H1 (cell line): ENCODE data around the gene EIF4E2. TPM values are rescaled to one million over a fixed set of nuclear protein-coding genes. Genes with fewer than 3 reads are reported as not detected.

Experiments used
- CTCF ChIA-PET: fragments of 300-600 bp; sonication (Branson Sonifier 250); formaldehyde crosslinking; loops from one replicate; lab custom pipeline; 2021; ENCODE audit not compliant: partially characterized antibody; lab: Charles Lee
- POLR2A ChIA-PET: fragments of 300-600 bp; sonication (Branson Sonifier 250); formaldehyde crosslinking; loops from one replicate; lab custom pipeline; 2021; ENCODE audit warnings: inconsistent platforms; ENCODE audit not compliant: partially characterized antibody; lab: Charles Lee
- DNase-seq, 2 experiments: peaks; one replicate each; pipeline versions ENCODE4 v3.0.0 to v3.0.0-alpha.2; 2010 to 2022; ENCODE audit warnings: low spot score in 2 of 2, low read depth in 1 of 2, mixed read lengths in 1 of 2
- FAIRE-seq: peaks from 2 replicates; lab custom pipeline; 2011; peaks lifted over from hg19 to GRCh38; lab: Jason Lieb, UNC
- H2AFZ ChIP-seq: 2 replicates; pipeline ENCODE4 v1.8.1; 2012; ENCODE audit warnings: low read length, inconsistent platforms
- H2AK5ac ChIP-seq: 2 replicates; pipeline ENCODE4 v1.6.1; 2013; ENCODE audit warnings: low read depth, low read length
- H2BK120ac ChIP-seq: replicated peaks from 2 replicates; pipeline ENCODE3; 2013; ENCODE audit warnings: low read depth, low read length, inconsistent platforms
- H2BK12ac ChIP-seq: 2 replicates; pipeline ENCODE4 v1.6.1; 2013; ENCODE audit warnings: low read depth, low read length
- H2BK15ac ChIP-seq: 2 replicates; pipeline ENCODE4 v1.6.1; 2013; ENCODE audit warnings: low read length
- H2BK20ac ChIP-seq: 2 replicates; pipeline ENCODE4 v1.6.1; 2013; ENCODE audit warnings: low read length
- H2BK5ac ChIP-seq: 2 replicates; pipeline ENCODE4 v1.6.1; 2013; ENCODE audit warnings: low read depth, low read length
- H3K14ac ChIP-seq: 2 replicates; pipeline ENCODE4 v1.6.1; 2013; ENCODE audit warnings: inconsistent platforms; ENCODE audit not compliant: insufficient read length
- H3K18ac ChIP-seq: 2 replicates; pipeline ENCODE4 v1.6.1; 2013; ENCODE audit warnings: low read length; ENCODE audit errors: extremely low read depth
- H3K23ac ChIP-seq: 2 replicates; pipeline ENCODE4 v1.6.1; 2013; ENCODE audit warnings: inconsistent platforms; ENCODE audit not compliant: insufficient read length
- H3K23me2 ChIP-seq: 2 replicates; pipeline ENCODE4 v1.6.1; 2013; ENCODE audit warnings: low read depth, low read length
- H3K27ac ChIP-seq: 2 replicates; pipeline ENCODE4 v1.6.1; 2011; ENCODE audit warnings: low read depth, low read length, inconsistent platforms
- H3K27me3 ChIP-seq, 4 experiments: replicated peaks in 1 of 4; 1 replicate in 1 of 4; 2 replicates in 3 of 4; pipeline versions ENCODE4 v1.6.1 to v1.8.1; 2011 to 2013; ENCODE audit warnings: low read length in 3 of 4, mild to moderate bottlenecking in 3 of 4, inconsistent platforms in 2 of 4, mixed read lengths in 2 of 4, moderate library complexity in 1 of 4; ENCODE audit not compliant: control insufficient read depth in 3 of 4, insufficient read depth in 3 of 4; ENCODE audit errors: extremely low read depth in 1 of 4
- H3K36me3 ChIP-seq, 4 experiments: 2 replicates each; pipeline versions ENCODE4 v1.6.1 to v1.8.1; 2011 to 2013; ENCODE audit warnings: mild to moderate bottlenecking in 4 of 4, low read length in 3 of 4, moderate library complexity in 2 of 4, control low read depth in 1 of 4, inconsistent platforms in 1 of 4; ENCODE audit not compliant: insufficient read depth in 4 of 4, control insufficient read depth in 2 of 4
- H3K4ac ChIP-seq: replicated peaks from 2 replicates; pipeline ENCODE3; 2013; ENCODE audit warnings: low read length, low read depth, mixed read lengths, inconsistent platforms; ENCODE audit not compliant: insufficient read length
- H3K4me1 ChIP-seq, 4 experiments: replicated peaks in 1 of 4; 1 replicate in 1 of 4; 2 replicates in 3 of 4; pipeline versions ENCODE4 v1.6.1 to v1.8.1; 2011 to 2013; ENCODE audit warnings: low read length in 3 of 4, inconsistent platforms in 2 of 4, mixed read lengths in 1 of 4; ENCODE audit not compliant: insufficient read depth in 4 of 4, control insufficient read depth in 3 of 4
- H3K4me2 ChIP-seq, 2 experiments: 2 replicates each; pipeline versions ENCODE4 v1.6.1 to v1.8.1; 2011 to 2013; ENCODE audit warnings: low read depth in 2 of 2, low read length in 2 of 2, control low read depth in 1 of 2, inconsistent platforms in 1 of 2, mild to moderate bottlenecking in 1 of 2; ENCODE audit not compliant: insufficient read depth in 1 of 2
- H3K4me3 ChIP-seq, 4 experiments: fragments of 200-600, 300-600 bp in 1 of 4; sonication (generic), shearing (Covaris generic), sonication (Bioruptor Twin) in 1 of 4; 2 replicates each; pipeline versions ENCODE4 v1.5.1 to v1.8.1; 2011 to 2016; ENCODE audit warnings: low read length in 4 of 4, low read depth in 3 of 4, control low read depth in 2 of 4, inconsistent platforms in 2 of 4, mild to moderate bottlenecking in 2 of 4, mixed read lengths in 1 of 4, moderate library complexity in 1 of 4; ENCODE audit not compliant: insufficient read depth in 2 of 4; ENCODE audit errors: extremely low read depth in 1 of 4
- H3K56ac ChIP-seq: replicated peaks from 2 replicates; pipeline ENCODE3; 2013; ENCODE audit warnings: low read depth, mild to moderate bottlenecking, mixed read lengths, low read length, inconsistent platforms; ENCODE audit not compliant: insufficient read length
- H3K79me1 ChIP-seq: 2 replicates; pipeline ENCODE4 v1.6.1; 2013; ENCODE audit warnings: low read depth, low read length, control low read depth
- H3K79me2 ChIP-seq, 2 experiments: 2 replicates each; pipeline versions ENCODE4 v1.6.1 to v1.8.1; 2012 to 2013; ENCODE audit warnings: low read length in 2 of 2, mild to moderate bottlenecking in 2 of 2, inconsistent platforms in 1 of 2; ENCODE audit not compliant: insufficient read depth in 2 of 2, control insufficient read depth in 1 of 2
- H3K9ac ChIP-seq, 4 experiments: replicated peaks in 1 of 4; 1 replicate in 1 of 4; 2 replicates in 3 of 4; pipeline versions ENCODE4 v1.6.1 to v1.8.1; 2011 to 2013; ENCODE audit warnings: low read depth in 3 of 4, low read length in 3 of 4, control low read depth in 2 of 4, mild to moderate bottlenecking in 2 of 4, moderate library complexity in 2 of 4, inconsistent platforms in 1 of 4; ENCODE audit errors: extremely low read depth in 1 of 4
- H3K9me3 ChIP-seq, 2 experiments: 2 replicates each; pipeline versions ENCODE4 v1.6.1 to v1.8.1; 2012 to 2013; ENCODE audit warnings: mild to moderate bottlenecking in 2 of 2, moderate library complexity in 2 of 2, control low read depth in 1 of 2, inconsistent platforms in 1 of 2, low read depth in 1 of 2, low read length in 1 of 2, mixed read lengths in 1 of 2; ENCODE audit not compliant: insufficient read depth in 2 of 2
- H4K20me1 ChIP-seq, 2 experiments: replicated peaks in 1 of 2; 2 replicates each; pipeline versions ENCODE3 to v1.8.1; 2011 to 2013; ENCODE audit warnings: inconsistent platforms in 2 of 2, low read length in 2 of 2, mild to moderate bottlenecking in 1 of 2; ENCODE audit not compliant: insufficient read depth in 2 of 2, control insufficient read depth in 1 of 2
- H4K5ac ChIP-seq: 2 replicates; pipeline ENCODE4 v1.6.1; 2013; ENCODE audit warnings: low read length, low read depth, mixed read lengths, inconsistent platforms; ENCODE audit not compliant: insufficient read length
- H4K8ac ChIP-seq: 2 replicates; pipeline ENCODE4 v1.8.0; 2013; ENCODE audit warnings: mild to moderate bottlenecking, moderate library complexity, low read length, inconsistent platforms; ENCODE audit not compliant: insufficient read depth; ENCODE audit errors: extremely low read depth
- H4K91ac ChIP-seq: replicated peaks from 2 replicates; pipeline ENCODE3; 2013; ENCODE audit warnings: low read length, mixed read lengths, inconsistent platforms; ENCODE audit not compliant: insufficient read length
- E2F6 ChIP-seq: IDR thresholded peaks from 2 replicates; pipeline ENCODE4 v1.6.1; 2012; ENCODE audit warnings: inconsistent platforms
- MAX ChIP-seq: IDR thresholded peaks from 2 replicates; pipeline ENCODE4 v1.6.1; 2012; ENCODE audit warnings: inconsistent platforms
- POLR2A ChIP-seq, 2 experiments: IDR thresholded peaks; 1 replicate in 1 of 2; 2 replicates in 1 of 2; pipeline ENCODE4 v1.6.1; 2011; ENCODE audit warnings: low read depth in 2 of 2, low read length in 2 of 2, mild to moderate bottlenecking in 2 of 2; ENCODE audit errors: control extremely low read depth in 1 of 2
- WGBS, 2 experiments: shearing (Covaris generic) in 1 of 2; methylation state at CpG; one replicate each; pipeline versions ENCODE4 v1.1.6 to v1.1.7; 2013 to 2015; ENCODE audit warnings: low lambda C conversion rate in 2 of 2, mixed read lengths in 2 of 2, inconsistent platforms in 1 of 2, low coverage in 1 of 2, missing lambda C conversion rate in 1 of 2; ENCODE audit not compliant: insufficient replicate concordance in 2 of 2, insufficient coverage in 1 of 2, insufficient read length in 1 of 2; ENCODE audit errors: extremely low coverage in 1 of 2, missing lambda C conversion rate in 1 of 2; 5-methylcytosine and 5-hydroxymethylcytosine counted together
- polyA plus RNA-seq, 7 experiments: library from polyadenylated mRNA; depleted of rRNA in 3 of 7; stranded (reverse) in 5 of 7; unstranded in 2 of 7; fragments of >200 nt in 5 of 7; fragments of 200-250 nt in 2 of 7; gene quantifications; 1 replicate in 5 of 7; 2 replicates in 1 of 7; 4 replicates in 1 of 7; pipeline versions ENCODE4 v1.2.1 to v1.2.3, GENCODE V29; 2011 to 2013; ENCODE audit warnings: missing spikeins in 2 of 7, mixed read lengths in 2 of 7
- total RNA-seq: library from RNA; stranded (reverse); fragmentation: NEBNext Ultra II Directional; extraction: Animal tissue kit (Norgen Biotek cat#: 25700); gene quantifications from 2 replicates; pipeline ENCODE4 v1.2.1, GENCODE V29; 2021

EIF4E2 gene
- total and polyA plus RNA-seq, 2 of the 8 experiments (the other 6 are each of a cell fraction or from before 2014, with no cell fraction given), result 39.4 to 114 TPM

GRCh38 chr2:232539298-232540231, 10.9 kb upstream of the EIF4E2 start, which contains the start of gene CHRNG:
CHRNG (plus strand) TSS chr2:232539692; CDS start chr2:232539748, 56 bp downstream.
- Histone ChIP-seq H2BK20ac (peak within 1 kb of the TSS; percentile 21; the same call in 1 of the 2 replicates), H3K18ac (no peak within 1 kb of the TSS; the same call in none of the 2 replicates), H4K91ac (peak within 1 kb of the TSS; percentile 54), H2AK5ac (no peak within 1 kb of the TSS), H3K79me1 (no peaks in the 10 kb centered on the region), H4K20me1 (peaks cover 2 to 4% of the 10 kb centered on the region in 2 experiments), H3K14ac (no peak within 1 kb of the TSS), H3K27ac (no peak within 1 kb of the TSS), H2BK15ac (peak within 1 kb of the TSS; percentile 16; the same call in 1 of the 2 replicates), H3K4me1 (peaks cover 0 to 15% (median 10%) of the 10 kb centered on the region in 4 experiments; a peak in 6 of 7 replicates), H2BK120ac (no peak within 1 kb of the TSS), H4K5ac (no peak within 1 kb of the TSS), H3K36me3 (no peaks in the 10 kb centered on the region), H3K79me2 (no peaks in the 10 kb centered on the region), H2BK12ac (no peak within 1 kb of the TSS; the same call in 1 of the 2 replicates), H3K23ac (no peak within 1 kb of the TSS), H3K56ac (no peak within 1 kb of the TSS), H3K4ac (no peak within 1 kb of the TSS), H2BK5ac (0 out of 2 replicates have a peak within 1 kb of the TSS, but pooled peaks have one; percentile 52), H2AFZ (no peak within 1 kb of the TSS), H3K9ac (no peak within 1 kb of the TSS), H4K8ac (peak within 1 kb of the TSS; percentile 87; the same call in 1 of the 2 replicates), H3K4me3 (no peak within 1 kb of the TSS), H3K9me3 (0 out of 4 replicates have a peak, but pooled peaks cover 0 to 5% of the 10 kb centered on the region in 2 experiments), H3K27me3 (no peaks in the 10 kb centered on the region), H3K23me2 (0 out of 2 replicates have a peak, but pooled peaks cover 1% of the 10 kb centered on the region), H3K4me2 (peak within 1 kb of the TSS in 1 of 2 experiments; percentile 5; a peak in 1 of 4 replicates)
- ChIA-PET CTCF (interaction anchor here (0.8 to 5.5 kb wide), 11 partner anchors 8 to 421 kb away, joined by 3 to 29 read pairs (median 4); partner anchors contain the start of genes EIF4E2, PRSS56 and TIGD1), POLR2A (interaction anchor here (1.2 to 4.0 kb wide), 6 partner anchors 8 to 53 kb away, joined by 4 to 24 read pairs (median 6); partner anchors contain the start of genes CHRND, EIF4E2 and TIGD1)
- FAIRE-seq, result no peak
- peak in 1 of 2 experiments; percentile 53 for DNase-seq
- TF ChIP-seq E2F6 (peak; percentile 83), MAX (0 out of 2 replicates have a peak, but pooled peaks have one; percentile 31), POLR2A (IDR thresholded peaks at IDR 0.05; ENCODE audit: control extremely low read depth in 1 of 2, low read depth in 2 of 2, low read length in 2 of 2) (no peak)
- WGBS, 2 experiments, result 84% methylated on average over 23 of the region's 23 CpGs; no CpG with 5 or more reads in 1 of the 2 experiments
